Gastrocnemius medialis (tissue), 4 donors: Measurements from ENCODE around the gene OR8G5. TPM values are rescaled to one million over a fixed set of nuclear protein-coding genes. Genes with fewer than 3 reads are reported as not detected.

Experiments
- ATAC-seq, 2 donors: fragments of 150-250 bp; one replicate each; pipeline ENCODE4 v1.9.1; 2016
- DNase-seq, 2 donors: peaks; one replicate each; pipeline ENCODE4 v3.0.0-alpha.2; 2019
- H3K27ac ChIP-seq, 4 donors: fragments of 200-600 bp; sonication (generic); 1 replicate in 1 of 4; 2 replicates in 3 of 4; pipeline ENCODE4 v1.5.1; 2016 to 2018; ENCODE audit warnings: mild to moderate bottlenecking in 2 of 4, moderate library complexity in 1 of 4
- H3K27me3 ChIP-seq, 3 donors: fragments of 200-600 bp; sonication (generic) in 2 of 3; 1 replicate in 1 of 3; 2 replicates in 2 of 3; pipeline versions ENCODE4 v1.5.1 to v1.6.0; 2016 to 2019; ENCODE audit warnings: mild to moderate bottlenecking in 1 of 3, moderate library complexity in 1 of 3
- H3K36me3 ChIP-seq, 2 donors: fragments of 200-600 bp; sonication (generic) in 1 of 2; one replicate each; pipeline ENCODE4 v1.5.1; 2017 to 2018
- H3K4me1 ChIP-seq, 2 donors: fragments of 200-600 bp; sonication (generic) in 1 of 2; one replicate each; pipeline ENCODE4 v1.5.1; 2016 to 2017; ENCODE audit warnings: mild to moderate bottlenecking in 2 of 2
- H3K4me3 ChIP-seq, 4 donors: fragments of 200-600 bp; sonication (generic) in 3 of 4; 1 replicate in 1 of 4; 2 replicates in 3 of 4; pipeline ENCODE4 v1.5.1; 2016 to 2019; ENCODE audit warnings: mild to moderate bottlenecking in 2 of 4
- H3K9me3 ChIP-seq, 3 donors: fragments of 200-600 bp; sonication (generic) in 2 of 3; 1 replicate in 1 of 3; 2 replicates in 2 of 3; pipeline ENCODE4 v1.5.1; 2016 to 2019
- POLR2A ChIP-seq, 2 donors: fragments of 450-650 bp; IDR thresholded peaks; one replicate each; pipeline ENCODE4 v1.6.1; 2017; ENCODE audit warnings: antibody characterized with exemption in 2 of 2, mild to moderate bottlenecking in 2 of 2, moderate library complexity in 2 of 2
- in situ Hi-C, 4 donors: fragments of 200-750 bp; cut with MboI; loops; one replicate each; pipeline versions ENCODE4 v1.15.0 to v1.8.0; 2017; ENCODE audit warnings: low sequenced_read_pairs in 4 of 4
- intact Hi-C: fragments of 100-400 bp; cut with DNase I; formaldehyde crosslinking; loops from one replicate; pipeline ENCODE4 v1.15.1; 2023; ENCODE audit warnings: low total_unique reads
- total RNA-seq, 4 donors: library from RNA; depleted of rRNA; stranded (reverse); fragments of >200 nt; gene quantifications; one replicate each; pipeline versions ENCODE4 v1.1.0 to v1.2.3, GENCODE V29; 2016
- TF ChIP-seq, protein P1 (sequence below), 5 experiments: fragments of 450-650 bp in 3 of 5; fragments of 200-600 bp in 2 of 5; sonication (generic) in 2 of 5; IDR thresholded peaks in 4 of 5; conservative IDR thresholded peaks in 1 of 5; 1 replicate in 4 of 5; 2 replicates in 1 of 5; pipeline ENCODE4 v1.5.1; 2016 to 2019; ENCODE audit warnings: antibody characterized with exemption in 5 of 5, mild to moderate bottlenecking in 3 of 5, moderate library complexity in 3 of 5

The OR8G5 gene
- total RNA-seq, 4 donors from 2014 or later: not detected

GRCh38 chr11:124313131-124313530 lies 57.0 kb downstream of the OR8G5 start:
- no peaks in the 10 kb centered on the region for H3K27me3 ChIP-seq
- no peaks in the 10 kb centered on the region for H3K9me3 ChIP-seq
- no peaks in the 10 kb centered on the region for H3K4me1 ChIP-seq
- no peak for TF ChIP-seq POLR2A (IDR thresholded peaks at IDR 0.05)
- TF ChIP-seq, protein P1, sequence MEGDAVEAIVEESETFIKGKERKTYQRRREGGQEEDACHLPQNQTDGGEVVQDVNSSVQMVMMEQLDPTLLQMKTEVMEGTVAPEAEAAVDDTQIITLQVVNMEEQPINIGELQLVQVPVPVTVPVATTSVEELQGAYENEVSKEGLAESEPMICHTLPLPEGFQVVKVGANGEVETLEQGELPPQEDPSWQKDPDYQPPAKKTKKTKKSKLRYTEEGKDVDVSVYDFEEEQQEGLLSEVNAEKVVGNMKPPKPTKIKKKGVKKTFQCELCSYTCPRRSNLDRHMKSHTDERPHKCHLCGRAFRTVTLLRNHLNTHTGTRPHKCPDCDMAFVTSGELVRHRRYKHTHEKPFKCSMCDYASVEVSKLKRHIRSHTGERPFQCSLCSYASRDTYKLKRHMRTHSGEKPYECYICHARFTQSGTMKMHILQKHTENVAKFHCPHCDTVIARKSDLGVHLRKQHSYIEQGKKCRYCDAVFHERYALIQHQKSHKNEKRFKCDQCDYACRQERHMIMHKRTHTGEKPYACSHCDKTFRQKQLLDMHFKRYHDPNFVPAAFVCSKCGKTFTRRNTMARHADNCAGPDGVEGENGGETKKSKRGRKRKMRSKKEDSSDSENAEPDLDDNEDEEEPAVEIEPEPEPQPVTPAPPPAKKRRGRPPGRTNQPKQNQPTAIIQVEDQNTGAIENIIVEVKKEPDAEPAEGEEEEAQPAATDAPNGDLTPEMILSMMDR (IDR thresholded peaks at IDR 0.05 in 4 of 5, conservative IDR thresholded peaks at IDR 0.05 in 1 of 5): no peak
- H3K36me3 ChIP-seq: no peaks in the 10 kb centered on the region
- no peak overlapping the region for H3K4me3 ChIP-seq
- in situ Hi-C loops: no loop called here
- no peak overlapping the region for H3K27ac ChIP-seq
- no peak for DNase-seq
- intact Hi-C loops: no loop called here
- ATAC-seq: no peak

DNA sequence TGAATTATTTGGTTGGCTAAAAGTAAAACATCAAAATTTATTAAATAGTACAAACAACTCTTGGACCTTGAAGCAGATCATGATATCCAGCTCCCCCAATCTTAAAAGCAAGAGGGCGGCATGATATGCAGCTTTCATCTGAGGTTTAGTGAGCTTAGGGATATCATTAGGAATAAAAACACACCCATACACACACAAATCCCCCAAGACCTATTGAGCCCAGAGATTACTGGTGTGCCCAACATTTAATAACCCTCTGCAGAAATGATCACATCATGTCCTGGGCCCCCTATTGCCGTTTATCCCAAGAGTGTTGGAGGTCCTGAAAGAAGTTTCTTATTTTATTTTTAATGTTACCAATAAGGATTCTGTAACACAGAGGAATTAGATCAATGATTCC lies 57.7 kb downstream of the OR8G5 start, which contains the start of gene OR8D1:
TSS of gene OR8D1 (minus strand) at position 101 of the 400 bp plus-strand sequence. CDS start 3,183 bp downstream, outside the sequence.
- Histone ChIP-seq H3K9me3 (no peaks in the 10 kb centered on the region), H3K4me3 (no peak within 1 kb of the TSS), H3K27ac (no peak within 1 kb of the TSS), H3K4me1 (no peaks in the 10 kb centered on the region), H3K36me3 (no peaks in the 10 kb centered on the region), H3K27me3 (no peaks in the 10 kb centered on the region)
- intact Hi-C loops (no loop called here), in situ Hi-C loops (no loop called here)
- no peak for DNase-seq
- ATAC-seq: no peak
- TF ChIP-seq POLR2A (IDR thresholded peaks at IDR 0.05): no peak
- TF ChIP-seq, protein P1 (IDR thresholded peaks at IDR 0.05 in 4 of 5, conservative IDR thresholded peaks at IDR 0.05 in 1 of 5): no peak

DNA sequence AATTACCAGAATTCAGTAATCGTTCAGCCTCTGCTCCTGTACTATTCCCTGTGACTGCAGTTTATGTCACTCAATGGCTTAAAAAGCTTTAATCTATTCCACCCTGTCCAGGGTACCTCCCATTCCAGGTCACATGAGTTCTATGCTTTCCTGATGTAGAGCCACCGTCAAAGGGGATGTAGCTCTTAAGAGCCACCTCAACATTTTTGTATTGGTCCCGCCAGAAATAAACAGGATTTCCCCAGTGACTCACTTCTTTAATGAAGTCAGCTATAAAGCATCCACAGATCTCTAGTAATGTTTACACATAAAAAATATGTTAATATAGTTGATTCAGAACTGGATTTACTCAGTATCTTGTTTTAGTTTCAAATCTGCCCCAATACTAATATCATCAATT lies 58.9 kb downstream of the OR8G5 start:
- ATAC-seq (no peak), DNase-seq (no peak)
- no peak overlapping the region for H3K27ac ChIP-seq
- no peak overlapping the region for H3K4me3 ChIP-seq
- no peaks in the 10 kb centered on the region for H3K9me3 ChIP-seq
- no peaks in the 10 kb centered on the region for H3K27me3 ChIP-seq
- H3K36me3 ChIP-seq: no peaks in the 10 kb centered on the region
- intact Hi-C loops: no loop called here
- in situ Hi-C loops: no loop called here
- H3K4me1 ChIP-seq: no peaks in the 10 kb centered on the region
- TF ChIP-seq, protein P1 (IDR thresholded peaks at IDR 0.05 in 4 of 5, conservative IDR thresholded peaks at IDR 0.05 in 1 of 5): no peak
- TF ChIP-seq POLR2A (IDR thresholded peaks at IDR 0.05): no peak

Other genes with a start within 250 kb of the OR8G5 start
- not detected for gene OR10G4, start 243.4 kb upstream of the OR8G5 start, total RNA-seq
- gene OR10G9, start 233.4 kb upstream of the OR8G5 start, total RNA-seq: not detected
- gene OR10G8, start 229.6 kb upstream of the OR8G5 start, total RNA-seq: not detected
- not detected for gene OR10G7, start 215.1 kb upstream of the OR8G5 start, total RNA-seq
- gene VWA5A, start 140.9 kb upstream of the OR8G5 start, total RNA-seq: 1 to 10 TPM; 1.6 to 2.5 (median 2.1) TPM
- gene OR10D3, start 73.0 kb upstream of the OR8G5 start, total RNA-seq: not detected
- not detected for gene OR8G1, start 15.3 kb upstream of the OR8G5 start, total RNA-seq
- gene OR8D1, start 57.6 kb downstream of the OR8G5 start, total RNA-seq: not detected
- not detected for gene OR8D2, start 63.8 kb downstream of the OR8G5 start, total RNA-seq
- not detected for gene OR8B2, start 128.1 kb downstream of the OR8G5 start, total RNA-seq
- not detected for gene OR8B3, start 142.6 kb downstream of the OR8G5 start, total RNA-seq
- gene OR8B4, start 168.5 kb downstream of the OR8G5 start, total RNA-seq: not detected
- gene OR8B8, start 189.3 kb downstream of the OR8G5 start, total RNA-seq: not detected